BLaER1 treated with 17β-estradiol and CSF1 and Interleukin-3, amounts not matched to agents 10 nM and 100 nM (cell line): ENCODE data around the gene NOTCH1.

Experiments used
- H3K27ac ChIP-seq, 11 experiments: shearing (Covaris generic); formaldehyde crosslinking; 2 replicates each; pipeline ENCODE4 v1.8.1; 2022
- H3K27me3 ChIP-seq, 11 experiments: shearing (Covaris generic); formaldehyde crosslinking; 2 replicates each; pipeline ENCODE4 v1.8.1; 2022
- H3K36me3 ChIP-seq, 11 experiments: shearing (Covaris generic); formaldehyde crosslinking; 2 replicates each; pipeline ENCODE4 v1.8.1; 2022
- H3K4me1 ChIP-seq, 10 experiments: shearing (Covaris generic); formaldehyde crosslinking; 2 replicates each; pipeline ENCODE4 v1.8.1; 2022
- H3K4me2 ChIP-seq, 11 experiments: shearing (Covaris generic); formaldehyde crosslinking; 2 replicates each; pipeline ENCODE4 v1.8.1; 2022
- H3K4me3 ChIP-seq, 10 experiments: shearing (Covaris generic); formaldehyde crosslinking; 2 replicates each; pipeline ENCODE4 v1.8.1; 2022
- H3K9ac ChIP-seq, 11 experiments: shearing (Covaris generic); formaldehyde crosslinking; 2 replicates each; pipeline ENCODE4 v1.8.1; 2022
- H3K9me3 ChIP-seq, 11 experiments: shearing (Covaris generic); formaldehyde crosslinking; replicated peaks in 1 of 11; 2 replicates each; pipeline ENCODE4 v1.8.1; 2022
- H4K20me1 ChIP-seq, 11 experiments: shearing (Covaris generic); formaldehyde crosslinking; 2 replicates each; pipeline ENCODE4 v1.8.1; 2022
- Cebpa-rat ChIP-seq, 11 experiments: shearing (Covaris generic); IDR thresholded peaks; 2 replicates each; pipeline ENCODE4 v1.8.1; 2022

NOTCH1 gene

GRCh38 chr9:136476369-136477150 lies 69.3 kb downstream of the NOTCH1 start:
- no peak overlapping the region for H3K27ac ChIP-seq
- peaks cover 84 to 97% (median 89%) of the 10 kb centered on the region in 11 experiments for H3K36me3 ChIP-seq
- H3K9ac ChIP-seq: no peak overlapping the region
- H4K20me1 ChIP-seq: peaks cover 99 to 100% (median 100%) of the 10 kb centered on the region in 11 experiments
- peaks cover 9 to 40% (median 21%) of the 10 kb centered on the region in 10 experiments for H3K4me1 ChIP-seq
- H3K4me2 ChIP-seq: no peak overlapping the region
- no peaks in the 10 kb centered on the region for H3K27me3 ChIP-seq
- H3K4me3 ChIP-seq: no peak overlapping the region
- H3K9me3 ChIP-seq: no peaks in the 10 kb centered on the region
- no peak for TF ChIP-seq Cebpa-rat (IDR thresholded peaks at IDR 0.05)

GRCh38 chr9:136474974-136475865 lies 70.6 kb downstream of the NOTCH1 start:
- peaks cover 97 to 100% (median 100%) of the 10 kb centered on the region in 11 experiments for H3K36me3 ChIP-seq
- no peaks in the 10 kb centered on the region for H3K27me3 ChIP-seq
- no peaks in the 10 kb centered on the region for H3K9me3 ChIP-seq
- no peak for TF ChIP-seq Cebpa-rat (IDR thresholded peaks at IDR 0.05)
- H3K4me2 ChIP-seq: no peak overlapping the region
- H3K4me1 ChIP-seq: peaks cover 0 to 26% (median 14%) of the 10 kb centered on the region in 10 experiments; a peak in 15 of 20 replicates
- H3K4me3 ChIP-seq: no peak overlapping the region
- no peak overlapping the region for H3K27ac ChIP-seq
- H3K9ac ChIP-seq: 0 out of 22 replicates have a peak overlapping the region, but pooled peaks of 1 of the 11 experiments have one; percentile 23
- H4K20me1 ChIP-seq: peaks cover 99 to 100% (median 100%) of the 10 kb centered on the region in 11 experiments

- Histone ChIP-seq H4K20me1 (peaks cover 99 to 100% (median 100%) of the 10 kb centered on the region in 11 experiments), H3K9me3 (no peaks in the 10 kb centered on the region), H3K4me2 (no peak overlapping the region), H3K4me3 (no peak overlapping the region), H3K4me1 (peaks cover 0 to 20% (median 14%) of the 10 kb centered on the region in 10 experiments; a peak in 14 of 20 replicates), H3K27me3 (no peaks in the 10 kb centered on the region), H3K9ac (peak overlapping the region in 1 of 11 experiments; percentile 23; a peak in 4 of 22 replicates), H3K27ac (no peak overlapping the region), H3K36me3 (peaks cover 98 to 100% (median 100%) of the 10 kb centered on the region in 11 experiments)
- TF ChIP-seq Cebpa-rat (IDR thresholded peaks at IDR 0.05): no peak
Observed at GRCh38 chr9:136474021-136474640, 71.7 kb downstream of the NOTCH1 start.

- H3K27ac ChIP-seq: no peak overlapping the region
- H3K4me3 ChIP-seq: no peak overlapping the region
- TF ChIP-seq Cebpa-rat (IDR thresholded peaks at IDR 0.05): no peak
- peaks cover 99 to 100% (median 100%) of the 10 kb centered on the region in 11 experiments for H4K20me1 ChIP-seq
- H3K27me3 ChIP-seq: no peaks in the 10 kb centered on the region
- peak overlapping the region in 2 of 11 experiments; percentile 13 to 28; a peak in 2 of 22 replicates for H3K4me2 ChIP-seq
- H3K36me3 ChIP-seq: peaks cover 100% of the 10 kb centered on the region in 11 experiments
- H3K4me1 ChIP-seq: peaks cover 0 to 20% (median 14%) of the 10 kb centered on the region in 10 experiments; a peak in 14 of 20 replicates
- H3K9ac ChIP-seq: peak overlapping the region in 2 of 11 experiments; percentile 3 to 29; a peak in 3 of 22 replicates
- H3K9me3 ChIP-seq: no peaks in the 10 kb centered on the region
Observed at GRCh38 chr9:136473354-136473721, 72.5 kb downstream of the NOTCH1 start.

GRCh38 chr9:136472640-136473353 lies 73.1 kb downstream of the NOTCH1 start:
- Histone ChIP-seq H3K9me3 (no peaks in the 10 kb centered on the region), H3K9ac (peak overlapping the region in 8 of 11 experiments; percentile 3 to 49 (median 26); a peak in 6 of 22 replicates), H3K27ac (0 out of 22 replicates have a peak overlapping the region, but pooled peaks of 1 of the 11 experiments have one; percentile 6), H3K27me3 (no peaks in the 10 kb centered on the region), H4K20me1 (peaks cover 96 to 100% (median 100%) of the 10 kb centered on the region in 11 experiments), H3K4me3 (no peak overlapping the region), H3K4me2 (peak overlapping the region in 3 of 11 experiments; percentile 13 to 28 (median 14); a peak in 4 of 22 replicates), H3K4me1 (peaks cover 0 to 20% (median 14%) of the 10 kb centered on the region in 10 experiments; a peak in 14 of 20 replicates), H3K36me3 (peaks cover 100% of the 10 kb centered on the region in 11 experiments)
- no peak for TF ChIP-seq Cebpa-rat (IDR thresholded peaks at IDR 0.05)

- H3K27me3 ChIP-seq: no peaks in the 10 kb centered on the region
- H3K36me3 ChIP-seq: peaks cover 100% of the 10 kb centered on the region in 11 experiments
- peak overlapping the region in 1 of 11 experiments; percentile 28; a peak in 1 of 22 replicates for H3K4me2 ChIP-seq
- peaks cover 0 to 20% (median 14%) of the 10 kb centered on the region in 10 experiments; a peak in 14 of 20 replicates for H3K4me1 ChIP-seq
- peaks cover 89 to 100% (median 99%) of the 10 kb centered on the region in 11 experiments for H4K20me1 ChIP-seq
- H3K27ac ChIP-seq: 0 out of 22 replicates have a peak overlapping the region, but pooled peaks of 1 of the 11 experiments have one; percentile 6
- no peak for TF ChIP-seq Cebpa-rat (IDR thresholded peaks at IDR 0.05)
- H3K9me3 ChIP-seq: no peaks in the 10 kb centered on the region
- no peak overlapping the region for H3K4me3 ChIP-seq
- H3K9ac ChIP-seq: peak overlapping the region in 6 of 11 experiments; percentile 10 to 49 (median 30); a peak in 7 of 22 replicates
Observed at GRCh38 chr9:136471802-136472487, 73.9 kb downstream of the NOTCH1 start.

GRCh38 chr9:136470792-136471469 lies 74.9 kb downstream of the NOTCH1 start:
- H3K4me1 ChIP-seq: peaks cover 0 to 20% (median 14%) of the 10 kb centered on the region in 10 experiments; a peak in 14 of 20 replicates
- H3K4me2 ChIP-seq: no peak overlapping the region
- no peaks in the 10 kb centered on the region for H3K9me3 ChIP-seq
- peaks cover 87 to 100% (median 98%) of the 10 kb centered on the region in 11 experiments for H4K20me1 ChIP-seq
- H3K9ac ChIP-seq: no peak overlapping the region
- H3K4me3 ChIP-seq: no peak overlapping the region
- no peak for TF ChIP-seq Cebpa-rat (IDR thresholded peaks at IDR 0.05)
- no peaks in the 10 kb centered on the region for H3K27me3 ChIP-seq
- H3K36me3 ChIP-seq: peaks cover 100% of the 10 kb centered on the region in 11 experiments
- H3K27ac ChIP-seq: no peak overlapping the region
